ENCODE results near the gene ITGB2. TPM values are rescaled to one million over a fixed set of nuclear protein-coding genes. Genes with fewer than 3 reads are reported as not detected.

Gene ITGB2
- total RNA-seq, 1 donor from 2014 or later: 0.91 TPM

DNA sequence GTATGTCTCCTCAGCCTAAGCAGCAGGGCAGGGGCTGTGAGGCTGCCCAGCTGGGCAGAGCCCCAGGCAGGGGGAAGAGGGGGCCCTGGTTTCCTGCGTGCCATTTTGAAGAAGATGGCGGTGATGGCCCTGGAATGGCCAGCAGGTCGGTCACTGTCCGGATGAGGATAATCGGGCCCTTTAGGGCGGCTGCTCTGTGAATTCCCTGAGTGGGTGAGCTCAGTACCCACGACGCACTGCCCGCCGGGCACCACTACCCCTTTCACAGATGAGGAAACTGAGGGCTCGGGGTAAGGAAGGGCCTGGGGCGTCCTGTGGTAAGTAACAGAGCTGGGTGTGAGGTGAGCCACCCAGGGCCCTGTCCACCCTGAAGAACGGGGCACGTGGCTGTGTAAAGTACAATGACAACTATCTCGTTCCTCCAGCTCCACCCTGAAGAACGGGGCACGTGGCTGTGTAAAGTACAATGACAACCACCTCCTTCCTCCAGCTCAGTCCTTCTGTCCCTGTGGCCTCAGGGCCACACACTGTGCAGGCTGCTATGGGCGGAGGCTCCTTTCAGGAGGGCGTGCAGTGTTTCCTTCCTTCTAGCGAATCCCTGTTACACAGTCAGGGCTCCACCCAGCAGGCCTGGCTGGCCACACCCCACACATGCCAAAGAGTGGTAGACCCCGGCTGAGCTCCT, 23.2 kb downstream of the ITGB2 start:
- Mint-ChIP-seq H3K27ac (ENCODE audit: unreplicated experiment) (no peak overlapping the region), H3K4me3 (ENCODE audit: unreplicated experiment) (no peak overlapping the region), H3K4me1 (ENCODE audit: low read depth, unreplicated experiment) (peaks cover 2% of the 10 kb centered on the region), H3K27me3 (ENCODE audit: unreplicated experiment) (peaks cover 6% of the 10 kb centered on the region), H3K9me3 (ENCODE audit: unreplicated experiment) (peaks cover 7% of the 10 kb centered on the region), H3K36me3 (ENCODE audit: unreplicated experiment) (no peaks in the 10 kb centered on the region)
- TF ChIP-seq, protein P1, sequence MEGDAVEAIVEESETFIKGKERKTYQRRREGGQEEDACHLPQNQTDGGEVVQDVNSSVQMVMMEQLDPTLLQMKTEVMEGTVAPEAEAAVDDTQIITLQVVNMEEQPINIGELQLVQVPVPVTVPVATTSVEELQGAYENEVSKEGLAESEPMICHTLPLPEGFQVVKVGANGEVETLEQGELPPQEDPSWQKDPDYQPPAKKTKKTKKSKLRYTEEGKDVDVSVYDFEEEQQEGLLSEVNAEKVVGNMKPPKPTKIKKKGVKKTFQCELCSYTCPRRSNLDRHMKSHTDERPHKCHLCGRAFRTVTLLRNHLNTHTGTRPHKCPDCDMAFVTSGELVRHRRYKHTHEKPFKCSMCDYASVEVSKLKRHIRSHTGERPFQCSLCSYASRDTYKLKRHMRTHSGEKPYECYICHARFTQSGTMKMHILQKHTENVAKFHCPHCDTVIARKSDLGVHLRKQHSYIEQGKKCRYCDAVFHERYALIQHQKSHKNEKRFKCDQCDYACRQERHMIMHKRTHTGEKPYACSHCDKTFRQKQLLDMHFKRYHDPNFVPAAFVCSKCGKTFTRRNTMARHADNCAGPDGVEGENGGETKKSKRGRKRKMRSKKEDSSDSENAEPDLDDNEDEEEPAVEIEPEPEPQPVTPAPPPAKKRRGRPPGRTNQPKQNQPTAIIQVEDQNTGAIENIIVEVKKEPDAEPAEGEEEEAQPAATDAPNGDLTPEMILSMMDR (IDR thresholded peaks at IDR 0.05; ENCODE audit: partially characterized antibody, unreplicated experiment): no peak
- no peak for DNase-seq

DNA sequence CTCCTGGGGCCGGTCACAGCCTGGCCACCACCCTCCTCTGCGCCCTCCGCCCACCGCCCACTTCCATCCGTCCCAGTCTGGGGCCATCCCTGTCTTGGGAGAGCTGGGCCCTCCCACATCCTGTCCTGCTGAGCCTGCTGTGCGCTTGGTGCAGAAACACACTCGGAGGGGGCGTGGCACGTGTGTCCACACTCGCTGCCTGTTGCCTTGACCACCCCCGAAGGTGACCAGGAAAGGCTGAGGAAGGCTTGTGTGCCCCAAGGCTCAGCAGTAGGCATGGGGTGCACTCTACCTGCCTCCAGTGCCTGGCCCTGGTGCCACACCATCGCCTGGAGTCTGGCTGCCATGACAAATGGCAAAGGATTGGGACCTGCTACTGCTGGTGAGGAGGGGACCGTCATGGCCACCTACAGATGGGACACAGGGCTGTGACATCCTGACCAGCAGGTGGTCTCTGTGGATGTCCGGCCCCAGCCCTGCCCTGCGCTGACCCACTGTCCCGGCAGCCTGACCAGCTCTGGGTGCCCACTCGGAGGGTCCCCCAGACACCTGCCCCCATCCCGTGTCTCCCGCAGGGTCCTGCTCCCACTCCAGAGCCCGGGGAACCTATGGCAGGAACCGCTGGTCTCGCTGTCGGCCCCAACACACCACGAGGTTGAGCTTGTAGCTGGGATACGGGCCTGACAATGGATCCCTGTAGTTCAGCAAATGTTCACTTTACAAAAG, 24.0 kb downstream of the ITGB2 start:
- Mint-ChIP-seq H3K36me3 (ENCODE audit: unreplicated experiment) (no peaks in the 10 kb centered on the region), H3K27ac (ENCODE audit: unreplicated experiment) (no peak overlapping the region), H3K4me1 (ENCODE audit: low read depth, unreplicated experiment) (peaks cover 2% of the 10 kb centered on the region), H3K27me3 (ENCODE audit: unreplicated experiment) (peaks cover 4% of the 10 kb centered on the region), H3K9me3 (ENCODE audit: unreplicated experiment) (peaks cover 7% of the 10 kb centered on the region), H3K4me3 (ENCODE audit: unreplicated experiment) (no peak overlapping the region)
- peak; percentile 12 for DNase-seq
- TF ChIP-seq, protein P1 (IDR thresholded peaks at IDR 0.05; ENCODE audit: partially characterized antibody, unreplicated experiment): no peak

DNA sequence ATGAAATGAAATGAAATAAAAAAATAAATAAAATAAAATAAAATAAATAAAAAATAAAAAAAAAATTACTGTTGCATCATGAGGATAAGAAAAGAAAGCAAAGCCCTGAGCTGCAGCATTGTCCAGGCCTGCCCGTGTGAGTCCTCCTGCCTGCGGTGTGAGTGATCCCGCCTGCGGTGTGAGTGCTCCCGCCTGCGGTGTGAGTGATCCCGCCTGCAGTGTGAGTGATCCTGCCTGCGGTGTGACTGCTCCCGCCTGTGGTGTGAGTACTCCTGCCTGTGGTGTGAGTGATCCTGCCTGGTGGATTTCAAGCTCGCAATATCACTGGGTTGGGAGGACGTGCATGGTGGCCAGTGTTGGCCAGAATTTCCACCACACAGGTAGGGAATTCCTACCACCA, 24.8 kb downstream of the ITGB2 start:
- H3K27ac Mint-ChIP-seq (ENCODE audit: unreplicated experiment): no peak overlapping the region
- no peaks in the 10 kb centered on the region for H3K36me3 Mint-ChIP-seq (ENCODE audit: unreplicated experiment)
- peaks cover 2% of the 10 kb centered on the region for H3K4me1 Mint-ChIP-seq (ENCODE audit: low read depth, unreplicated experiment)
- peak; percentile 12 for DNase-seq
- peaks cover 7% of the 10 kb centered on the region for H3K9me3 Mint-ChIP-seq (ENCODE audit: unreplicated experiment)
- no peak overlapping the region for H3K4me3 Mint-ChIP-seq (ENCODE audit: unreplicated experiment)
- H3K27me3 Mint-ChIP-seq (ENCODE audit: unreplicated experiment): peaks cover 2% of the 10 kb centered on the region
- TF ChIP-seq, protein P1 (IDR thresholded peaks at IDR 0.05; ENCODE audit: partially characterized antibody, unreplicated experiment): no peak

DNA sequence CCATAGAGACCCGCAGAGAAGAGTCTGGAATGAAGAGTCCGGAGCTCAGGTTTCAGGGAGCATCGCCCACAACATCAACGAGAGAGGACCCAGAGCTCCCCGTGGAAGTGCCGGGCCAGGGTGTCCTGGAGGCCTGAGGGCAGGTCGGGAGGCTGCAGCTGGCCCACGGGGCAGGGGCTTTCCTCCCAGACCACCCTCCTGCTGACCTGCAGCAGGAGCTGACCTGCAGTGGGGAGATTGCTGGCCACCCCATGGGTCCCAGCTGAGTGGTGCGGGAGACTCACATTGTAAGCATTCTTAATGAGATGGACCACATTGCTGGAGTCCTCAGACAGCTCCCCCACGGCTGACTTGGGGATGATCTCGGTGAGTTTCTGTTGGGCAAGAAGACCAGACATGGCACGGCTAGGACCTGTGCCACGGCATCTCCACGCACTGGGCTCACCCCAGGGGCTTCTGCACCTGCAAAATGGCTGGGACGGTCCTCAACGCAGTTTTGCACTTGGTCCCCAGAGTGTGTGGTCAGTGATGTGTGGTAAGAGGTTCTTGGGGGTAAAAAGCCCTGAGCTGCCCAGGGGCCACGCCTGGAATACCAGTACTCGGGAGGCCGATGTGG, 25.9 kb downstream of the ITGB2 start:
- H3K9me3 Mint-ChIP-seq (ENCODE audit: unreplicated experiment): peaks cover 7% of the 10 kb centered on the region
- TF ChIP-seq, protein P1 (IDR thresholded peaks at IDR 0.05; ENCODE audit: partially characterized antibody, unreplicated experiment): no peak
- H3K4me1 Mint-ChIP-seq (ENCODE audit: low read depth, unreplicated experiment): peaks cover 2% of the 10 kb centered on the region
- no peak overlapping the region for H3K27ac Mint-ChIP-seq (ENCODE audit: unreplicated experiment)
- H3K36me3 Mint-ChIP-seq (ENCODE audit: unreplicated experiment): no peaks in the 10 kb centered on the region
- peaks cover 4% of the 10 kb centered on the region for H3K27me3 Mint-ChIP-seq (ENCODE audit: unreplicated experiment)
- peak; percentile 9 for DNase-seq
- no peak overlapping the region for H3K4me3 Mint-ChIP-seq (ENCODE audit: unreplicated experiment)

All from glutamatergic neuron (in vitro differentiated cells).